Activated gamma-delta T cell (primary cell): Measurements from ENCODE around the gene EPS8L2.
"Not testable (repeated sequence)": the region's sequence is repeated elsewhere in the genome, so short reads cannot be mapped to it uniquely, and the experiment has no call there.

Experiments used
- DNase-seq: peaks from one replicate; lab custom pipeline; 2025; lab: John Stamatoyannopoulos, UW

EPS8L2 gene

GRCh38 chr11:725624-726202 lies 19.7 kb downstream of the EPS8L2 start:
- no peak for DNase-seq

GRCh38 chr11:726278-727220 lies 20.5 kb downstream of the EPS8L2 start:
- no peak for DNase-seq

GRCh38 chr11:727281-727701 lies 21.3 kb downstream of the EPS8L2 start:
- no peak for DNase-seq

- DNase-seq = peak; percentile 51
Measured at GRCh38 chr11:727859-728748, 22.1 kb downstream of the EPS8L2 start.

GRCh38 chr11:728901-729491 lies 23.0 kb downstream of the EPS8L2 start:
- DNase-seq = no peak

DNA sequence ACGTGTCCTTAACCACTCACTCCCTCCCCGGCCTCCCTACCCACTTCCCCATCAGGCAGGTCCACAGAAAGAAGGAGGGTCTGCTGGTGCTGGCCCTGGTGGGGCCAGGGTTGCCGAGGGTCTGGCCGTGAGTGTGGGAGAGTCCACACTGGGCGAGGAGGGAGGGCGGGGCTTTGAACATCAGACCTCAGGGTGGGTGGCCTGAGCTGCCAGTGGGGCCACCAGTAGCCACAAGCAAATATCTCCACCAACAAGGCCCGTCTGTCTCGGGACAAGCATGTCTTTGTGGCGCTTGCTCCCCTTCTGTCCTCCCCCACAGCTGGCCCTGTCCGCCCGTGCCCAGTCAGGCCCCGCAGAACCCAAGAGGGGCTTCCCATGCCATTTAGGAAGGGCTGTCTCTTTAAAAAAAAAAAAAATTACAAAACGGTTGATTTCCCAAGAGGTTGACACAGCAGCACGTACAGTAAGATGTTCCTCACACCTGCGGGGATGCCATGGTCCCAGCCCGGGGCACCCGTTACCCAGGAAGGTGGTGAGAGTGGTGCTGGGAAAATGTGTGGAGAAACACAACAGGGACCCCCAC lies 23.6 kb downstream of the EPS8L2 start:
- no peak for DNase-seq

DNA sequence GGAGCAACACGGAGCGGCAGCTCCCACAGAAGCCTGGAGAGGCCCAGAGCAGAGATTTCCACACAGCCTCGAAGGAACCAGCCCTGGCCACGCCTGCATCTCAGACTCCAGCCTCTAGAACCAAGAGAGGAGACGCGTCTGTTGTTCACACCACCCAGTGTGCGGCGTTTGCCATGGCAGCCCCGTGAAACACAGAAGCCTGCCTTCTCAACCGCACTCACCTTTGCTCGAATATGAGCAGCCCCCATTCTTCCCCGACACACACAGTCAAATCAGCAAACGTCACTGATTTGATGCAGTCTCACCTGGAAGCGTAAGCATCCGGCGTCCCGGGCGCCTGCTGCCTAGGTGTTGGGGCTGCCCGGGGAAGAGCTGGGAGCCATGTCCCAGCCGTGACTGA lies 27.0 kb downstream of the EPS8L2 start:
- no peak for DNase-seq

DNA sequence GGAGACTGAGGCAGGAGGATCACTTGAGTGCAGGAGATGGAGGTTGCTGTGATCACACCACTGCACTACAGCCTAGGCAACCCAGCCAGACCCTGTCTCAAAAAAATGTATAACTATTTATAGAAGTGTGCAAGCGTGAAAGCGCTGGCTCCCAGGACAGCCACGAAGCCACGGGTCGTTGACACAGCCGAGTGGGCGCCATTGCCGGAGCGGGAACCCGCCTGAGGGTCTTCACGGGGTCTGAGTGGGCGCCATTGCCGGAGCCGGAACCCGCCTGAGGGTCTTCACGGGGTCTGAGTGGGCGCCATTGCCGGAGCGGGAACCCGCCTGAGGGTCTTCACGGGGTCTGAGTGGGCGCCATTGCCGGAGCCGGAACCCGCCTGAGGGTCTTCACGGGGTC lies 28.5 kb downstream of the EPS8L2 start:
- not testable (repeated sequence) for DNase-seq

DNA sequence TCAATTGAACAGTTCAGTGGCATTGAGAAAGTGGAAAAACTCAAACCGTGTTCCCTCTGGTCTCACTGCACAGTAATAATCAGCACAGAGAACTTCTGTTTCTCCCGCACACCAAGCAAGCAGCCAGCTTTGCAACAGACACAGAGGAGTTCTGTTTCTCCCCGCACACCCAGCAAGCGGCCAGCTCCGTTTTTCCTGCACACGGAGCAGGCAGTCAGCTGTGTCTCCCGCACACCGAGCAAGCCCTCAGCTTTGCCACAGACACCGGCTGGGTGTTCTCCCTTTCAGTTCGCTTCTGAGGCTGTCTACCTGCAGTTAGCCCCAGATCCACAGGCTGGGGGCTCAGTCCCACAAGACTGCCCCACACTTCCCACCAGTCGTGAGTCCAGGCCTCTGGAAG lies 31.3 kb downstream of the EPS8L2 start:
- no peak for DNase-seq

- DNase-seq = not testable (repeated sequence)
Measured at GRCh38 chr11:737899-738298, 31.9 kb downstream of the EPS8L2 start.

GRCh38 chr11:742156-742546 lies 36.1 kb downstream of the EPS8L2 start:
- no peak for DNase-seq

- DNase-seq = no peak
Measured at GRCh38 chr11:742571-743201, 36.7 kb downstream of the EPS8L2 start.

DNA sequence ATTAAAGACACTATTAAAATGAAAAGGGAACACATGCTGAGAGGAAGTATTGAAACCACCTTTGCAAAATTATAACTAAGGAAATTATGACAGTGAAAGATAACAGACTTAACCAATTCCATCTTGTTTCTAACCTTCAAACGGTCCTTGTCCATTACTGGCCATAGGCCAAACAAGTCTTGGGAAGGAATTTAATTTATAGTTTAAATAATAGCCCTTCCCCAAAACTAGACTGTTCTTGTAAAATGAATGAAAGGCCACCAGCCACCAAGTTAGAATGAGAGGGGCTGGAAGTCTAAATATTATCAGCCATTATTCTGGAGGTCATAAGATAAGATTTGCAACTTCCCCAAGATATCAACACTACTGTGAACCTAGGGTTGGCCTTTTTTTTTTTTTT lies 39.4 kb downstream of the EPS8L2 start:
- DNase-seq = no peak

- no peak for DNase-seq
Measured at GRCh38 chr11:746289-747157, 40.5 kb downstream of the EPS8L2 start.

DNA sequence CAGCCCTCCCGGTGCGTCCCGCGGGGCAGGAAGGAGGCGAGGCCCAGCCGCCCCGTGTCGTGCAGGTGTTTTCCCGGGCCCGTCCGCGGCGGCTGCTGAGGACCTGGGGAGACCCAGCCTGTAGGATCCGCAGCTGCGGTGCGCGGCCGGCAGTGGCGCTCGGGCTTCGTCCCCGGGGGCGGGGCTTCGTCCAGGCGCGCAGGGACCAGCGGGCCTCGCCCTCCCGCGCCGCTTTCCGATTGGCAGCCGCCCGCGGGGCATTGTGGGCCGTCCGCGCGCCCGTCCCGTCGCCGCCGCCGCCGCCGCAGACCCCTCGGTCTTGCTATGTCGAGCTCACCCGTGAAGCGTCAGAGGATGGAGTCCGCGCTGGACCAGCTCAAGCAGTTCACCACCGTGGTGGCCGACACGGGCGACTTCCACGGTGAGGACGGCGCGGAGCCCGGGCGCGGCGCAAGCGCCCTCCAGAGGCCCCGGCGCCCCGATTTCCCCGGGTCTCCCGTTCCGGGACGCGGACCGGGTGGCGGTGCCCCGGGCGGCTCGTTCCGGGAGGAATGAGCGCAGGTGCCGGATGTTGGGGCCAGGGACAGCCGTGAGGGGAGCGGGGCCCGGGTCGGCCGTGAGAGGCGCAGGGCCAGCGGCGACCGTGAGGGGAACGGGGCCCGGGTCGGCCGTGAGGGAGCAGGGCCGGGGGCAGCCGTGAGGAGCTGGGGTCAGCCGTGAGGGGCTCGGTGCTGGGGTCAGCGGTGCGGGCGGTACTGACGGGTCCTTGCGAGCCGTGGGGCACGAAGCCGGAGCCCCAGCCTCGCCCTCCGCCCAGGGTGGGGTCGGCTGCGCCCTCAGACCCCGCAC lies 41.4 kb downstream of the EPS8L2 start, which contains the start of gene TALDO1:
Gene TALDO1 (plus strand): TSS at position 307 of the 849 bp plus-strand sequence. CDS start 18 bp downstream, at position 325.
- peak; percentile 75 for DNase-seq

DNA sequence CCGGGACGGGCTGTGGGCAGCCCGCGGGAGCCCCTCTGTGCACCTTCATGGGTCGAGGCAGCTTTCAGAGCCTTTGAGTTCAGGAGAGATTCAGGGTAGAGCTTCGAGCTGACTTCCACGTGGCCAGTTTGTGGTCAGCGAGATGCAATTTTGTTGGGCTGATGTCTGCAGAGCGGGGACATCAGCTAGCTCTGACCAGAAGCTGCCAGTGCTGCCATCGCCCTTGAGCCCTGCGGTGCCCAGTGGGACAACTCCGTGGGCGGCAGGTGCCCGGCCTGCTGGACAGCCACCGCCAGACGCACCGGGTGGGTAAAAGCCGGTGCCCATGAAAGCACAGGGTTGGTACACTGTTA lies 42.0 kb downstream of the EPS8L2 start:
- no peak for DNase-seq

GRCh38 chr11:749731-750130 lies 43.7 kb downstream of the EPS8L2 start:
- DNase-seq = no peak

GRCh38 chr11:760236-760635 lies 54.2 kb downstream of the EPS8L2 start:
- no peak for DNase-seq

- DNase-seq = no peak
Measured at GRCh38 chr11:761526-762108, 55.6 kb downstream of the EPS8L2 start.
